Esophagus squamous epithelium (tissue), 5 donors: Measurements from ENCODE around the gene SCARB2. TPM values are rescaled to one million over a fixed set of nuclear protein-coding genes. Genes with fewer than 3 reads are reported as not detected.

Experiments used
- DNase-seq: peaks from one replicate; lab custom pipeline; 2025; lab: John Stamatoyannopoulos, UW
- H3K27ac ChIP-seq, 4 donors: fragments of 200-600 bp; sonication (generic); one replicate each; pipeline ENCODE4 v1.5.1; 2016 to 2019; ENCODE audit warnings: mild to moderate bottlenecking in 1 of 4
- H3K27me3 ChIP-seq, 4 donors: fragments of 200-600 bp; sonication (generic); 1 replicate in 3 of 4; 2 replicates in 1 of 4; pipeline versions ENCODE4 v1.5.1 to v1.6.0; 2017 to 2021; ENCODE audit warnings: antibody characterized with exemption in 1 of 4
- H3K36me3 ChIP-seq, 3 donors: fragments of 200-600 bp; sonication (generic); one replicate each; pipeline ENCODE4 v1.5.1; 2016 to 2019
- H3K4me1 ChIP-seq, 3 donors: fragments of 200-600 bp; sonication (generic); one replicate each; pipeline ENCODE4 v1.5.1; 2017 to 2019
- H3K4me3 ChIP-seq, 4 donors: fragments of 200-600 bp; sonication (generic); 1 replicate in 3 of 4; 2 replicates in 1 of 4; pipeline ENCODE4 v1.5.1; 2016 to 2019; ENCODE audit warnings: mild to moderate bottlenecking in 2 of 4, moderate library complexity in 1 of 4
- H3K9me3 ChIP-seq, 3 donors: fragments of 200-600 bp; sonication (generic); one replicate each; pipeline ENCODE4 v1.5.1; 2016 to 2019
- CTCF ChIP-seq, 6 experiments: fragments of 450-650 bp in 4 of 6; fragments of 200-600 bp in 2 of 6; sonication (generic) in 2 of 6; IDR thresholded peaks; one replicate each; pipeline ENCODE4 v1.5.1; 2016 to 2019; ENCODE audit warnings: antibody characterized with exemption in 6 of 6, mild to moderate bottlenecking in 4 of 6, moderate library complexity in 4 of 6
- POLR2A ChIP-seq, 4 donors: fragments of 450-650 bp; IDR thresholded peaks; one replicate each; pipeline ENCODE4 v1.6.1; 2017; ENCODE audit warnings: antibody characterized with exemption in 4 of 4, mild to moderate bottlenecking in 4 of 4, moderate library complexity in 3 of 4
- WGBS, 2 donors: methylation state at CpG; one replicate each; pipeline ENCODE4 v1.1.5; 2018; 5-methylcytosine and 5-hydroxymethylcytosine counted together
- intact Hi-C: fragments of 100-400 bp; cut with DNase I; formaldehyde crosslinking; loops from one replicate; pipeline ENCODE4 v1.15.0; 2022
- total RNA-seq, 4 donors: library from RNA; depleted of rRNA; stranded (reverse); fragments of >200 nt; gene quantifications; one replicate each; pipeline ENCODE4 v1.1.0, GENCODE V29; 2016
- donor health status: DM: yes; HTN: yes; CAD: no.

Gene SCARB2
- total RNA-seq, 4 donors from 2014 or later, result 50.3 to 91.2 (median 72.8) TPM

- Histone ChIP-seq H3K9me3 (no peaks in the 10 kb centered on the region), H3K27me3 (no peaks in the 10 kb centered on the region), H3K36me3 (no peaks in the 10 kb centered on the region), H3K4me1 (peaks cover 52 to 92% (median 70%) of the 10 kb centered on the region in 3 donors), H3K4me3 (peak overlapping the region; percentile 81 to 96 (median 84)), H3K27ac (peak overlapping the region; percentile 98)
- DNase-seq, result no peak
- intact Hi-C loops, result no loop called here
- no peak for TF ChIP-seq POLR2A (IDR thresholded peaks at IDR 0.05)
- no peak for TF ChIP-seq CTCF (IDR thresholded peaks at IDR 0.05)
- 14 to 26% methylated on average over 6 of the region's 6 CpGs for WGBS, 2 donors
Measured at GRCh38 chr4:76211769-76212708, 1.6 kb downstream of the SCARB2 start.

- no peaks in the 10 kb centered on the region for H3K36me3 ChIP-seq
- TF ChIP-seq CTCF (IDR thresholded peaks at IDR 0.05), result no peak
- no peak for TF ChIP-seq POLR2A (IDR thresholded peaks at IDR 0.05)
- H3K4me1 ChIP-seq, result peaks cover 42 to 92% (median 78%) of the 10 kb centered on the region in 3 donors
- WGBS, 2 donors, result 18 to 22% methylated on average over 4 of the region's 4 CpGs
- no peak for DNase-seq
- no peaks in the 10 kb centered on the region for H3K27me3 ChIP-seq
- H3K4me3 ChIP-seq, result peak overlapping the region in 2 of 4 donors; percentile 81 to 96
- intact Hi-C loops, result no loop called here
- H3K9me3 ChIP-seq, result no peaks in the 10 kb centered on the region
- peak overlapping the region; percentile 98 for H3K27ac ChIP-seq
Measured at GRCh38 chr4:76210452-76210851, 3.2 kb downstream of the SCARB2 start.

- intact Hi-C loops, result no loop called here
- 51 to 80% methylated on average over 2 to 4 of the region's 4 CpGs for WGBS, 2 donors
- H3K27ac ChIP-seq, result peak overlapping the region; percentile 98
- H3K27me3 ChIP-seq, result no peaks in the 10 kb centered on the region
- peaks cover 41 to 90% (median 72%) of the 10 kb centered on the region in 3 donors for H3K4me1 ChIP-seq
- peak overlapping the region in 1 of 4 donors; percentile 96 for H3K4me3 ChIP-seq
- no peak for DNase-seq
- H3K9me3 ChIP-seq, result no peaks in the 10 kb centered on the region
- TF ChIP-seq POLR2A (IDR thresholded peaks at IDR 0.05), result no peak
- TF ChIP-seq CTCF (IDR thresholded peaks at IDR 0.05), result no peak
- H3K36me3 ChIP-seq, result no peaks in the 10 kb centered on the region
Measured at GRCh38 chr4:76209881-76210280, 3.7 kb downstream of the SCARB2 start.

- intact Hi-C loops, result no loop called here
- Histone ChIP-seq H3K9me3 (no peaks in the 10 kb centered on the region), H3K36me3 (no peaks in the 10 kb centered on the region)
Measured at GRCh38 chr4:76208005-76208765, 5.4 kb downstream of the SCARB2 start.

More at GRCh38 chr4:76208005-76208765, 5.4 kb downstream of the SCARB2 start:
- WGBS, 2 donors, result 16 to 35% methylated on average over 9 of the region's 9 CpGs
- TF ChIP-seq POLR2A (IDR thresholded peaks at IDR 0.05), result peak in 1 of 4 donors; percentile 43
- no peak for TF ChIP-seq CTCF (IDR thresholded peaks at IDR 0.05)
- Histone ChIP-seq H3K4me3 (peak overlapping the region in 3 of 4 donors; percentile 23 to 52 (median 26)), H3K27ac (peak overlapping the region; percentile 98), H3K27me3 (no peaks in the 10 kb centered on the region), H3K4me1 (peaks cover 32 to 97% (median 75%) of the 10 kb centered on the region in 3 donors)
- DNase-seq, result no peak
